Glutamatergic neuron (in vitro differentiated cells): ENCODE measurements around the gene JUN. TPM values are rescaled to one million over a fixed set of nuclear protein-coding genes. Genes with fewer than 3 reads are reported as not detected.

Experiments
- DNase-seq: peaks from one replicate; pipeline ENCODE4 v3.0.0; 2022
- H3K27ac Mint-ChIP-seq: one replicate; pipeline ENCODE4 v1.8.0; 2020; ENCODE audit warnings: mild to moderate bottlenecking, mixed read lengths, inconsistent platforms; ENCODE audit not compliant: unreplicated experiment
- H3K27me3 Mint-ChIP-seq: one replicate; pipeline ENCODE4 v1.8.0; 2020; ENCODE audit warnings: mild to moderate bottlenecking, moderate library complexity, mixed read lengths, inconsistent platforms; ENCODE audit not compliant: unreplicated experiment
- H3K36me3 Mint-ChIP-seq: one replicate; pipeline ENCODE4 v1.8.0; 2020; ENCODE audit warnings: mild to moderate bottlenecking, mixed read lengths, inconsistent platforms; ENCODE audit not compliant: unreplicated experiment
- H3K4me1 Mint-ChIP-seq: one replicate; pipeline ENCODE4 v1.8.0; 2020; ENCODE audit warnings: mild to moderate bottlenecking, low read depth, mixed read lengths, inconsistent platforms; ENCODE audit not compliant: unreplicated experiment
- H3K4me3 Mint-ChIP-seq: one replicate; pipeline ENCODE4 v1.8.0; 2020; ENCODE audit warnings: mild to moderate bottlenecking, mixed read lengths, inconsistent platforms; ENCODE audit not compliant: unreplicated experiment
- H3K9me3 Mint-ChIP-seq: one replicate; pipeline ENCODE4 v1.8.0; 2020; ENCODE audit warnings: mild to moderate bottlenecking, moderate library complexity, mixed read lengths, inconsistent platforms; ENCODE audit not compliant: unreplicated experiment
- total RNA-seq: library from RNA; stranded (reverse); fragmentation: NEBNext Ultra II Directional; extraction: Animal tissue kit (Norgen Biotek cat#: 25700); gene quantifications from one replicate; pipeline ENCODE4 v1.2.1, GENCODE V29; 2021; ENCODE audit not compliant: unreplicated experiment
- TF ChIP-seq, protein P1 (sequence below): fragments of 200-600 bp; sonication (generic); IDR thresholded peaks from one replicate; pipeline ENCODE4 v1.5.0; 2021; ENCODE audit not compliant: partially characterized antibody, unreplicated experiment

Gene JUN
- total RNA-seq, 1 donor from 2014 or later, result 83.1 TPM

DNA sequence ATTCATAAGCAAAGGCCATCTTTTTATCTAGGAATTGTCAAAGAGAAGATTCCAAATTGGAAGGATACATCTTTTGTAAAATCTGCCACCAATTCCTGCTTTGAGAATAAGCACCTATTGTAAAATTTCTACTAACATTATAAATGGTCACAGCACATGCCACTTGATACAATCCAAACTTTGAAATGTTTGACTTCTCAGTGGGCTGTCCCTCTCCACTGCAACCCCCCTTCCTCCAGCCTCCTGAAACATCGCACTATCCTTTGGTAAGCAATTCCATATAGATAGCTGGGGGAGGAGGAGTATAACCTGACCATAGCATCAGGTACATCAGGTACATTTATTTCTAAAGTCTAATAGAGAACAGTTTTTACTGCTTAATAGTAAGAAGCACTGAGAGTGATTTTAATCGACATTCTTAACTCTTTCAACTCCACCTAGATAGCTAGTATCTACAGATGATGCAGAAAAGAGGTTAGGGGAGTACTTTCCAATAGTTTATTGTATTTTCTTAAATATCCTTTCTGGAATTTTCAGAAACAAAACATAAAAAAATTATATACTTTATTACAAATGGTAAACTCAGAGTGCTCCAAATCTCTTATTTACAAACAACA, 2.9 kb downstream of the JUN start:
- H3K36me3 Mint-ChIP-seq, result peaks cover 5% of the 10 kb centered on the region
- H3K27ac Mint-ChIP-seq, result no peak overlapping the region
- peak overlapping the region; percentile 97 for H3K4me3 Mint-ChIP-seq
- H3K9me3 Mint-ChIP-seq, result peaks cover 22% of the 10 kb centered on the region
- no peak for DNase-seq
- H3K27me3 Mint-ChIP-seq, result peaks cover 14% of the 10 kb centered on the region
- TF ChIP-seq, protein P1, sequence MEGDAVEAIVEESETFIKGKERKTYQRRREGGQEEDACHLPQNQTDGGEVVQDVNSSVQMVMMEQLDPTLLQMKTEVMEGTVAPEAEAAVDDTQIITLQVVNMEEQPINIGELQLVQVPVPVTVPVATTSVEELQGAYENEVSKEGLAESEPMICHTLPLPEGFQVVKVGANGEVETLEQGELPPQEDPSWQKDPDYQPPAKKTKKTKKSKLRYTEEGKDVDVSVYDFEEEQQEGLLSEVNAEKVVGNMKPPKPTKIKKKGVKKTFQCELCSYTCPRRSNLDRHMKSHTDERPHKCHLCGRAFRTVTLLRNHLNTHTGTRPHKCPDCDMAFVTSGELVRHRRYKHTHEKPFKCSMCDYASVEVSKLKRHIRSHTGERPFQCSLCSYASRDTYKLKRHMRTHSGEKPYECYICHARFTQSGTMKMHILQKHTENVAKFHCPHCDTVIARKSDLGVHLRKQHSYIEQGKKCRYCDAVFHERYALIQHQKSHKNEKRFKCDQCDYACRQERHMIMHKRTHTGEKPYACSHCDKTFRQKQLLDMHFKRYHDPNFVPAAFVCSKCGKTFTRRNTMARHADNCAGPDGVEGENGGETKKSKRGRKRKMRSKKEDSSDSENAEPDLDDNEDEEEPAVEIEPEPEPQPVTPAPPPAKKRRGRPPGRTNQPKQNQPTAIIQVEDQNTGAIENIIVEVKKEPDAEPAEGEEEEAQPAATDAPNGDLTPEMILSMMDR, result no peak
- peaks cover 2% of the 10 kb centered on the region for H3K4me1 Mint-ChIP-seq

- Mint-ChIP-seq H3K4me1 (peaks cover 2% of the 10 kb centered on the region), H3K9me3 (peaks cover 22% of the 10 kb centered on the region), H3K27ac (no peak overlapping the region), H3K4me3 (peak overlapping the region; percentile 97), H3K27me3 (peaks cover 14% of the 10 kb centered on the region), H3K36me3 (peaks cover 5% of the 10 kb centered on the region)
- TF ChIP-seq, protein P1, result no peak
- DNase-seq, result no peak
Observed at GRCh38 chr1:58780411-58780810, 3.4 kb downstream of the JUN start.

DNA sequence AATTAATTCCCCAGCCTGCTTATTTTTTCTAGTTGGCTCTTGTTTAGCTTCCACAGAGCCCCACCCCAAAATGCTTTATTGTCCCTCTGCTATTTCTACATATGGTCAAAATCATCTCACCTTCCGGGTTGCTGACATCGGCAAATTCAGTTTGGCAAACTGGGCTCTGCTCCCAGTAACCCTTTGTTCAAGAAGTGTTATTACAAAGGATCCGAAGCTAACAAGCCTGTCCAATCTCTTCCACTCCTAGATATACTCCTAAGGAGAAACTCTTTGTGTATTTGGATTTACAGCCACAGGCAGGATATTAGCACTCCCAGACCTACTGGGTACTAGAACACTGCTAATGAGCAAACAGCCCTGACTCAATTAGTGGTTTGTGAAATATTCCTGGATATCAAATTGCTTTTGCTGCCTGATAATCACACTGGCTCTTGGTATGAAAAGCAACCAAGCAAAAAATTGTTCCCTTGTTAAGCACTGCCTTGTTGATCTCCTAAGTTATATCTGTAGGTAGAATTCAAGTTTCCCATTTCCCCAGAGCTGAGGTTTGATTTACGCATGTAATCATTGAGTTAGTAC, 4.0 kb downstream of the JUN start:
- Mint-ChIP-seq H3K27ac (no peak overlapping the region), H3K27me3 (peaks cover 14% of the 10 kb centered on the region)
- DNase-seq, result no peak

GRCh38 chr1:58779059-58779754, 4.6 kb downstream of the JUN start:
- Mint-ChIP-seq H3K9me3 (peaks cover 21% of the 10 kb centered on the region), H3K36me3 (peaks cover 5% of the 10 kb centered on the region), H3K27me3 (peaks cover 13% of the 10 kb centered on the region), H3K27ac (no peak overlapping the region), H3K4me3 (peak overlapping the region; percentile 18), H3K4me1 (peaks cover 3% of the 10 kb centered on the region)
- no peak for DNase-seq
- TF ChIP-seq, protein P1, result no peak

More for the DNA sequence above, 4.0 kb downstream of the JUN start:
- TF ChIP-seq, protein P1, result no peak
- H3K4me1 Mint-ChIP-seq, result peaks cover 3% of the 10 kb centered on the region
- peak overlapping the region; percentile 97 for H3K4me3 Mint-ChIP-seq
- peaks cover 22% of the 10 kb centered on the region for H3K9me3 Mint-ChIP-seq
- peaks cover 5% of the 10 kb centered on the region for H3K36me3 Mint-ChIP-seq
